OCI-LY1 (cell line): Measurements from ENCODE around the gene TRAPPC4.
A peak's percentile ranks its signal among the peaks of the same experiment; 100 is the strongest.

ENCODE experiments used
- H2AFZ ChIP-seq: fragments of 200-600 bp; sonication (generic), shearing (Covaris generic); 2 replicates; pipeline ENCODE4 v1.6.0; 2014; ENCODE audit warnings: antibody characterized with exemption, mild to moderate bottlenecking, low read length
- H3F3A ChIP-seq: fragments of 200-600 bp; sonication (generic), shearing (Covaris generic); 2 replicates; pipeline ENCODE4 v1.6.0; 2014; ENCODE audit warnings: mild to moderate bottlenecking, antibody characterized with exemption, low read length, moderate library complexity; ENCODE audit not compliant: insufficient read depth
- H3K27ac ChIP-seq: fragments of 200-600 bp; sonication (generic); 2 replicates; pipeline ENCODE4 v1.5.1; 2014; ENCODE audit warnings: low read length, mixed run types, mild to moderate bottlenecking, low read depth; ENCODE audit not compliant: poor library complexity, severe bottlenecking
- H3K27me3 ChIP-seq: fragments of 200-600 bp; sonication (generic); 2 replicates; pipeline ENCODE4 v1.6.0; 2014; ENCODE audit warnings: antibody characterized with exemption, mild to moderate bottlenecking, low read length, moderate library complexity; ENCODE audit not compliant: insufficient read depth
- H3K36me3 ChIP-seq: fragments of 200-600 bp; sonication (generic); 2 replicates; pipeline ENCODE4 v1.6.1; 2014; ENCODE audit warnings: mild to moderate bottlenecking, antibody characterized with exemption, low read length, moderate library complexity, mixed read lengths; ENCODE audit not compliant: insufficient read depth
- H3K4me1 ChIP-seq: fragments of 200-600 bp; sonication (generic); 2 replicates; pipeline ENCODE4 v1.5.1; 2014; ENCODE audit warnings: mild to moderate bottlenecking, low read length, moderate library complexity; ENCODE audit not compliant: insufficient read depth, severe bottlenecking
- H3K4me2 ChIP-seq: fragments of 200-600 bp; sonication (generic), shearing (Covaris generic); 2 replicates; pipeline ENCODE4 v1.6.1; 2014; ENCODE audit warnings: low read length
- H3K4me3 ChIP-seq: fragments of 200-600 bp; sonication (generic); 2 replicates; pipeline ENCODE4 v1.5.1; 2014; ENCODE audit warnings: low read length, low read depth, mild to moderate bottlenecking, mixed read lengths; ENCODE audit not compliant: poor library complexity, severe bottlenecking
- H3K79me2 ChIP-seq: fragments of 200-600 bp; shearing (Covaris generic); 2 replicates; pipeline ENCODE4 v1.6.1; 2016; ENCODE audit warnings: mixed run types, low read length, mixed read lengths; ENCODE audit not compliant: insufficient read depth
- H3K9ac ChIP-seq: fragments of 200-600 bp; sonication (generic), shearing (Covaris generic); 2 replicates; pipeline ENCODE4 v1.6.1; 2014; ENCODE audit warnings: mild to moderate bottlenecking, low read length, mixed read lengths
- H3K9me2 ChIP-seq: fragments of 200-600 bp; sonication (generic), shearing (Covaris generic); 2 replicates; pipeline ENCODE4 v1.6.1; 2014; ENCODE audit warnings: low read depth, mild to moderate bottlenecking, low read length, mixed read lengths
- H3K9me3 ChIP-seq: fragments of 200-600 bp; shearing (Covaris generic); 2 replicates; pipeline ENCODE4 v1.6.1; 2014; ENCODE audit warnings: low read length, mixed read lengths
- H4K20me1 ChIP-seq: fragments of 200-600 bp; sonication (generic), shearing (Covaris generic); 2 replicates; pipeline ENCODE4 v1.6.0; 2016; ENCODE audit warnings: mild to moderate bottlenecking, low read length; ENCODE audit not compliant: insufficient read depth
- EZH2 ChIP-seq: fragments of 200-600 bp; sonication (generic), shearing (Covaris generic); IDR thresholded peaks from 2 replicates; pipeline ENCODE4 v1.8.0; 2017; ENCODE audit warnings: borderline replicate concordance, mixed run types, mild to moderate bottlenecking, antibody characterized with exemption, low read length, moderate library complexity, mixed read lengths
- TF ChIP-seq, protein P1 (sequence below): fragments of 200-600 bp; sonication (generic), shearing (Covaris generic); IDR thresholded peaks from 2 replicates; pipeline ENCODE4 v1.5.1; 2017; ENCODE audit warnings: mild to moderate bottlenecking, antibody characterized with exemption, low read length, moderate library complexity, mixed read lengths

Gene TRAPPC4

DNA sequence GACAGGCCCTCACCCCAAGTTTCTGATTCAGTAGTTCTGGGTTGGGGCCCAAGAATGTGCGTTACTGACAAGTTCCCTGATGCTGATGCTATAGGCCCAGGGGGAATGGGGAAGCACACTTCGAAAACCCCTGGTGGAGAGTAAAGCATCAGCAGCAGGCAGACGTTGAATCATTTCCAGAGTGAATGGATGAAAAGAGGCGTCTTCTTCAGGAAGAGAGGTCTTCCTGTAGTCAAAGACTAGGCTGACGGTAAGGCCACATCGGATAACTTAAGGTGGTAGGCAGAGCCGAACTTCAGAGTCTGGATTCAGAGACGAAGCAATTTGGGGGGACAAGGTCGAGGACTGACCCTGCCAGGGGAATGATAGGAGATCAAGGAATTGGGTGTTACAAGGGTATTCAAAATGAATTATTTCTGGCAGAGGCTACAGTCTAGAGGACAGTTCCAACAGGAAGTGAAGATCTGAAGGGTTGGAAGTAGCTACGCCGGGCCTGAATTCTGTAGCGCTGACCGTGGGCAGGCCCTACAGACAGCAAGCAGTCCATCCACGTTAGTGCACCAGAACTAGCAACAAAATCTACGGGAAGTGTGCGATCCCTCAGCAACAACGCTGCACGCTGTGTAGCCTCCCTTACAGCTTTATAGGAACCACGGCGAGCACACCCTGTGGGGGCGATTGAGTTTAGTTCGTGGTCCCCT lies 21.5 kb upstream of the TRAPPC4 start:
- Histone ChIP-seq H4K20me1 (no peaks in the 10 kb centered on the region), H3K9me3 (no peaks in the 10 kb centered on the region), H3K4me1 (peaks cover 21% of the 10 kb centered on the region), H3K4me2 (peak overlapping the region; percentile 94), H3K9me2 (no peaks in the 10 kb centered on the region), H2AFZ (no peak overlapping the region), H3K9ac (peak overlapping the region; percentile 93), H3K79me2 (peaks cover 4% of the 10 kb centered on the region; the same call in 1 of the 2 replicates), H3K27ac (peak overlapping the region; percentile 37), H3K4me3 (peak overlapping the region; percentile 86), H3K27me3 (no peaks in the 10 kb centered on the region), H3K36me3 (peaks cover 28% of the 10 kb centered on the region), H3F3A (no peaks in the 10 kb centered on the region)
- TF ChIP-seq, protein P1, sequence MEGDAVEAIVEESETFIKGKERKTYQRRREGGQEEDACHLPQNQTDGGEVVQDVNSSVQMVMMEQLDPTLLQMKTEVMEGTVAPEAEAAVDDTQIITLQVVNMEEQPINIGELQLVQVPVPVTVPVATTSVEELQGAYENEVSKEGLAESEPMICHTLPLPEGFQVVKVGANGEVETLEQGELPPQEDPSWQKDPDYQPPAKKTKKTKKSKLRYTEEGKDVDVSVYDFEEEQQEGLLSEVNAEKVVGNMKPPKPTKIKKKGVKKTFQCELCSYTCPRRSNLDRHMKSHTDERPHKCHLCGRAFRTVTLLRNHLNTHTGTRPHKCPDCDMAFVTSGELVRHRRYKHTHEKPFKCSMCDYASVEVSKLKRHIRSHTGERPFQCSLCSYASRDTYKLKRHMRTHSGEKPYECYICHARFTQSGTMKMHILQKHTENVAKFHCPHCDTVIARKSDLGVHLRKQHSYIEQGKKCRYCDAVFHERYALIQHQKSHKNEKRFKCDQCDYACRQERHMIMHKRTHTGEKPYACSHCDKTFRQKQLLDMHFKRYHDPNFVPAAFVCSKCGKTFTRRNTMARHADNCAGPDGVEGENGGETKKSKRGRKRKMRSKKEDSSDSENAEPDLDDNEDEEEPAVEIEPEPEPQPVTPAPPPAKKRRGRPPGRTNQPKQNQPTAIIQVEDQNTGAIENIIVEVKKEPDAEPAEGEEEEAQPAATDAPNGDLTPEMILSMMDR = peak; percentile 16; the same call in 1 of the 2 replicates
- no peak for TF ChIP-seq EZH2

DNA sequence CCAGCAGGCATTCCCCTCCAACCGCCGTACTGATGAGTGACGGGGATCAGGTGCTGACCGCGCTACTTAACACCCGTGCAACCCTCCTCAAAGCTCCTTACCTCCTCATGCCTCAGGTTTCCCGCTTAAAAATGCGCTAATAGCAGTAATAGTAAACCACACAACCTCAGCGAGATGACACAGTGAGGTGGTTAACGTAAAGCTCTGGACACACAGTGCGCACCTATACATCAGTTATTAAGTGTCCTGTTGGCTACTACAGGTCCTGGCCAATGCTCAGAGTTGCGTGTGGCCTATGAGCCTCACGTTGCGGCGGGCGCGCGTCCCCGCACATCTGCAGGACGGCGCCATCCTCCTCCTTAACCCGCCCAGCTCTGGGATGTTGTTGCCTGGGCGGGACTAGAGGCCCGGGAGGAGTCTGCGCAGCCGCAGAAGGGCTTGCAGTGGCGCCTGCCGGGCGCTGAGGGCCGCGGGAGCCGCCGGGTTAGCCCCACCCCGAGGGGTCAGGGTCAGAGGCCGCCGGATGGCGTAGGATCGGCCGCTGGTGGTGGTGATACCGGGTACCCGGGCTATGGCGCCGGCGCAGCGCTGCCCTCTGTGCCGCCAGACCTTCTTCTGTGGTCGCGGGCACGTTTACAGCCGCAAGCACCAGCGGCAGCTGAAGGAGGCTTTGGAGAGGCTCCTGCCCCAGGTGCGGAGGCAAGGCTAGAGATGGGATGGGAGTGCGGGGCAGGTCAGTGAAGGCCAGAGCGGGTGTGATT lies 20.8 kb upstream of the TRAPPC4 start, which contains the start of gene CENATAC:
TSS of gene CENATAC (plus strand) at position 512 of the 761 bp plus-strand sequence. CDS start at position 572, 60 bp downstream.
- Histone ChIP-seq H3K27me3 (no peaks in the 10 kb centered on the region), H3K9ac (peak within 1 kb of the TSS; percentile 93), H2AFZ (no peak within 1 kb of the TSS), H3K4me1 (peaks cover 21% of the 10 kb centered on the region), H3K4me2 (peak within 1 kb of the TSS; percentile 94), H3K9me3 (no peaks in the 10 kb centered on the region), H3K79me2 (peaks cover 4% of the 10 kb centered on the region; the same call in 1 of the 2 replicates), H3K9me2 (no peaks in the 10 kb centered on the region), H3F3A (no peaks in the 10 kb centered on the region), H4K20me1 (no peaks in the 10 kb centered on the region), H3K36me3 (peaks cover 33% of the 10 kb centered on the region), H3K27ac (peak within 1 kb of the TSS; percentile 37), H3K4me3 (peak within 1 kb of the TSS; percentile 86)
- TF ChIP-seq EZH2 = no peak
- TF ChIP-seq, protein P1 = no peak

DNA sequence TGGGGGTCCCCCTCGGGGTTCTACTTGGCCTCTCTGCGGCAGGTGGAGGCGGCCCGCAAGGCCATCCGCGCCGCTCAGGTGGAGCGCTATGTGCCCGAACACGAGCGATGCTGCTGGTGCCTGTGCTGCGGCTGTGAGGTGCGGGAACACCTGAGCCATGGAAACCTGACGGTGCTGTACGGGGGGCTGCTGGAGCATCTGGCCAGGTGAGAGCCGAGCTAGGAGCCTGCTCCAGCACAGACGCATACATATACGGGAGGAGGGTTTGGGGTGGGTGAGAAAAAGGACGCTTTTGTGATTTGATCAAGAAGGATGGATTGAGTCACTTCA lies 20.2 kb upstream of the TRAPPC4 start:
- Histone ChIP-seq H3K9me2 (no peaks in the 10 kb centered on the region), H3K27ac (no peak overlapping the region), H3K4me2 (peak overlapping the region; percentile 94), H3K36me3 (peaks cover 36% of the 10 kb centered on the region), H3K27me3 (no peaks in the 10 kb centered on the region), H3K9ac (peak overlapping the region; percentile 93), H3K79me2 (peaks cover 4% of the 10 kb centered on the region; the same call in 1 of the 2 replicates), H4K20me1 (no peaks in the 10 kb centered on the region), H3K4me1 (peaks cover 21% of the 10 kb centered on the region), H2AFZ (no peak overlapping the region), H3F3A (no peaks in the 10 kb centered on the region), H3K4me3 (peak overlapping the region; percentile 86), H3K9me3 (no peaks in the 10 kb centered on the region)
- TF ChIP-seq, protein P1 = no peak
- no peak for TF ChIP-seq EZH2
